Hematopoietic multipotent progenitor cell (in vitro differentiated cells): ENCODE data around the gene RMDN2. TPM values are rescaled to one million over a fixed set of nuclear protein-coding genes. Genes with fewer than 3 reads are reported as not detected.

Experiments
- DNase-seq, 3 donors: peaks; one replicate each; pipeline ENCODE4 v3.0.0-alpha.2; 2011 to 2015; ENCODE audit warnings: low read depth in 2 of 3, low spot score in 2 of 3
- total RNA-seq: library from RNA; depleted of rRNA; stranded (reverse); fragments of >200 nt; gene quantifications from one replicate; pipeline ENCODE4 v1.2.3, GENCODE V29; 2012

RMDN2 gene
- total RNA-seq, 1 donor: 1.1 TPM

DNA sequence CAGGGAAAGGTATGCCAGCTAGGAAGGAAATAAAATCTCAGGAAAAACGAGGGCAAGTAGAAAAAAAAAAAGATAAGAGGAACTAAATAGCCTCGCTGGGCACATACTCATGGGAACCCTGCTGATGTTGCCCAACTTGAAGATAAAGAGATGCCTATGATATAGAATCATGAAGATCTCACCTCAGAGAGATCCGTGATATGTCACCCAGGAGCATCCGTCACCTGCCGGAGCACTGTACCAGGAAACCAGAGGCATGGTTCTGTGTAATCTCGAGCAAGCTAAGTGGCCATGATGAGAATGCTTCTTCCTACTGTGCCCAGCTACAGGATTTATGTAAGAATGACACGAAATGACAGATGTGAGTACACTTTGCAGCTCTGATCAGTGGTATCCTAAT lies 110.9 kb downstream of the RMDN2 start:
- no peak for DNase-seq

DNA sequence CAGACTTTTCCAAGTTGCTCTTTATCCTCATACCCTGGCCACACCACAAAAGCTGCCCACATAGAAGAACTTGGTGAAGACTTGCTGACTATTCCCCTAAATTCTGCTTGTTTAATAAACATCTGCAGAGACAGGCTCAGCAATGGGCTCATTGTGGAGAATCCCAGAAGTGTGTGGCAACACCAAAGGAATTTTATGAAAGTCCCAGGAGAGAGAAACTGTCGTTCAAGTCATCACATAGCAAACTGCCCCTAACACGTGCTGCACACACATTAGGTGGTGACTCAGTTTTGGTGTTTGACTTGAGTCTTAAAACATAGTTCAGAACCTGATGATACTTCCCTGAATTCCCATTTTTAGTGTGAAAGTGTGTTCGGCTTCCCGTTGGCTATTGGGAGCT lies 112.2 kb downstream of the RMDN2 start:
- no peak for DNase-seq

DNA sequence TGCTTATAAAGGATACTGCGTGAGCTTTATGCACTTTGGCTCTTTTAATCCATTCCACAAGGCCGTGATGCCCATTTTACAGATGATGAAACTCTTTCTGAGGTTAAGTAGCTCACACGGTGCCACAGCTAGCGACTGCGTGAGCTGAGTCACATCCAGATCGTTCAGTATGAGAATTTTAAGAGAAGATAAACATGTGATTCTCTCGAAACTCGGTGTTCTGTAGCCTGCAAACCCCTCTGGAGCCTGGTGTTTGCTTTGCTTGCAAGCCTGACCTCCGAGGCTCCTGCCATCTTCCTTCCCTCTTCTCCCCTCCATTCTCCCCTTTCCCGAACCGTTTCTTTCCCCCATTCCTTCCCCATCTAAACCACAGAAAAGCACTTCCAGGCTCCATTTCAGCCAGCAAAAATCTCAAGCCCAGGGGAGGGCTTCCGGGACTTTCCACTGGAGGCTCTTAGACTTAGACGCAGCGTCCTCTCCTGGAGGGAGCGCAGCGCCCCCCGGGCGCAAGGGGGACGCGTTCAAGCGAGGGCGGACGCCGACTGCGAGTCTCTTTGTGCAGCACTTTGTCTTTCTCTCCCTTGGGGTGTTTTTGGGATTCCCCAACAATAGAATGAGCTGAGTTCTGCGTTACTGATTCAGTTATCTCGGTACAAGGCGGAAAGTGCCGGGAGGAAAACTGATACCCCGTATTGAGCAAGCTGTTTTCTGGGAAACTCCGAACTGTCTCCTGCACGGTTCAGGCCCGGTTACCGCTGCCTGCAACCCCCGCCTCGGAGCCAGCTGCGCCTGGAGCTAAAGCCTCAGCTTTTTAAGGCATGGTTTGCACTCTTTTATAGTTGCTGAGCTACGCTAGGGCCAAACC lies 112.9 kb downstream of the RMDN2 start:
- DNase-seq: peak in 1 of 3 donors; percentile 27

DNA sequence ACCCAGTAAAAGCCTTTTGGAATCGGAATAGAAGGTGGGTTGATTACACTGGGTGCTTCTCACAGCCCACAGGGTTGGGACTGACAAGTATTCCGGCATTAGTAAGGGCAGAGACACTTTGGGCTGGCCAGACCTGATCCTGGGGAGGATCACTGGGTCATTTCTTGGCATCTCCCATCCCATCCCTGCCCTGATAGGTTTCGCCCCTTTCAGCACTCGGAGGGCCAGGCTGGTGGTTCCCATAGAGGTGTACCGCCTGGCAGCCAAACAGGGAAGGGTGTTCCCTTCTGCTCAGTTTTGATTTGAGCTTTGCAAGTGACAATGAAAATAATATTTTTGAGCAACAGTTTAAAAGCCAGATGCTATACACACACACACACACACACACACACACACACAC lies 113.6 kb downstream of the RMDN2 start:
- no peak for DNase-seq

DNA sequence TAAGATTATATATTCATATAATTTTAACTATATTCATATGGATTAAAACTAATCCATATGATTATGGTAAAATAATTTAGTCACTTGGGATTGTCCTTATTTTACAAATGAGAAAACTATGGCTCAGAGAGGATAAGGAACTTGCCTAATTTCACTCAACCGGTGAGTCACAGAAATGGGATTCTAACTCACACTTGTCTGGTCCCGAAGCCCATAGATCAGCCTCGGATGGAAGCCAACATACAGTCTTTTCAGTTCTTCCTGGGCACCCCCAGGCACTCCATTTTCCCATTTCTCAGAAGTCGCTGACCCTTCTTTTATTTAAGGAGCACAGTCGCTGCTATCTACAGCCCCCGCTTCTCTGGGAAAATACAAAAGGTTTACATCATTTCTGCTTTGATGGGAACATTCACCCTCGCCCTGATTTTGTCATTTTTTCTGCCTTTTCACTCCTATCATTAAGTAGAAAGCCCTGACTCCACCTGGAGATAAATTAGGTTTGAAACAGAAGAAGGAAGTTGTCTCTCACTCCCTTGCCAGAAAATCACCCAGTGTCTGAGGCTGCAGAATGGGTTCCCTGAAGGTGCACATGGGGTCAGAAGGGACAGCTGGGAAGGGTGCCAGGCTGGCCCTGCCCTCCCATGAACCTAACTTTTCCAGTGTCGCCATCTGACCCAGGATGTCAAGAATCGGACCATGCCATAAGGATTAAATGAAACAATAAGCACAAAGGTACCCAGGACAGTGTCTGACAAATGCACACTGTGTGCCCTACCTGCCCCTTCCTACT lies 114.2 kb downstream of the RMDN2 start:
- DNase-seq: no peak

DNA sequence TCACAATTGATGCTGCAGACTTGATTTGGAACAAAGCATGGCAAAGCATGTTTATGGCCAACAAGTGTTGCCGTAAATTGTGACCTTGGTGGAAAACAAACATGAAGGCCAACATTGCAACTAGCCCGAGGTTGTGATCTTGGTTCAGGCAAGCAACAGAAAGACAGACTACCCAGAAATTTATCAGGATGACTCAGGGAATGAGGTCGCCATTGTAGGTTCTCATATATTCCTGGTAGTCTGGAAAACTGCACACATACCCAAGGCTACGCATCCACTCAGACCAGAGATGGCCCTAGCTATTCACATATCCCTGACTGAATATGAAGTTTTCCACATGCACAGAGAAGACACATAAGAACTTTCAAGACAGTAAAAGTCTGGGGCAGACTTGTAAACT lies 120.7 kb downstream of the RMDN2 start:
- DNase-seq: no peak

DNA sequence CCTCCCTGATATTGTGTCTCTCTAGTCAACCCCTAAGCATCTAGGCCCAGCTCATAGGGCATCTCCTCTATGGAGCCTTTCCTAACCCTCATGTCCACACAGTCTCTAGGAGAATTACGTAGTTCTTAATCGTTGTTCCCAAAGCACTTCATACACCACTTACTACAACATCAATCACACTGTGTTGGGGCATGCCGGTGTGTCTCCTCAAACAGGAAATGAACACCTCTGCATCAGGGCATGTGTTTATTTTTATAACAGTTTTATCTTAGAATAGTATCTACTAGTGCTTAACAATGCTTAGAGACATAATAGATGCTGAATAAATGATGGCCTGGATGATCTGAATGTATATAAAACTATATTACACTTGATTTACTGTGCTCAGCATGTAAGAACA lies 131.1 kb downstream of the RMDN2 start:
- DNase-seq: no peak

DNA sequence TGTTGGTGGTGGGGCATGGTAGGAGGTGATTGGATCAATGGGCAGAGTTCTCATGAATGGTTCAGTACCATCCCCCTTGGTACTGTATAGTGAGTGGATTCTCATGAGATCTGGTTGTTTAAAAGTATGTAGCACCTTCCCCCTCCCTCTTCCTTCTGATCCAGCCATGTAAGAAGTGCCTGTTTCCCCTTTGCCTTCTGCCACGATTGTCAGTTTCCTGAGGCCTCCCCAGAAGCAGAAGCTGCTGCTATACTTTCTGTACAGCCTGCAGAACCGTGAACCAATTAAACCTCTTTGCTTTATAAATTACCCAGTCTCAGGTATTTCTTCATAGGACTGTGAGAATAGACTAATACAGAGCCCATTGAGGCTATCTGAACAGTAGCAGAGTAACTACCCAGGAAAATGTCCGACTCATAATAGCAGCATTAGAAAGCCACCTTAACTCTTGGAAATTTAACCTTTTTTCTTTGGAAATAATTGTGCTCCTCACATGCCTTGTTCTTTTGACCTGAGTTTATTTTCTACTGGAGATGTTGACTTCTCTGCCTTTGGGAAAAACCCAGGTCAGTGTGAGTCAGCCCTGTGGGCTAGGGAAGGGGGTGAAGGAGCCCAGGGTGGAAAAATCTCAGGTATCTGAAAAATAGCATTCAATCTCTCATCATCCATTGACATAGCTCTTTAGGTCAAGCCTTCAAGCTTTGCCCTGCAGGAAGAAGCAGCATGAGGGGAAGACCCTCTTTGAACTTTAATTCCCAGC lies 132.7 kb downstream of the RMDN2 start:
- no peak for DNase-seq

DNA sequence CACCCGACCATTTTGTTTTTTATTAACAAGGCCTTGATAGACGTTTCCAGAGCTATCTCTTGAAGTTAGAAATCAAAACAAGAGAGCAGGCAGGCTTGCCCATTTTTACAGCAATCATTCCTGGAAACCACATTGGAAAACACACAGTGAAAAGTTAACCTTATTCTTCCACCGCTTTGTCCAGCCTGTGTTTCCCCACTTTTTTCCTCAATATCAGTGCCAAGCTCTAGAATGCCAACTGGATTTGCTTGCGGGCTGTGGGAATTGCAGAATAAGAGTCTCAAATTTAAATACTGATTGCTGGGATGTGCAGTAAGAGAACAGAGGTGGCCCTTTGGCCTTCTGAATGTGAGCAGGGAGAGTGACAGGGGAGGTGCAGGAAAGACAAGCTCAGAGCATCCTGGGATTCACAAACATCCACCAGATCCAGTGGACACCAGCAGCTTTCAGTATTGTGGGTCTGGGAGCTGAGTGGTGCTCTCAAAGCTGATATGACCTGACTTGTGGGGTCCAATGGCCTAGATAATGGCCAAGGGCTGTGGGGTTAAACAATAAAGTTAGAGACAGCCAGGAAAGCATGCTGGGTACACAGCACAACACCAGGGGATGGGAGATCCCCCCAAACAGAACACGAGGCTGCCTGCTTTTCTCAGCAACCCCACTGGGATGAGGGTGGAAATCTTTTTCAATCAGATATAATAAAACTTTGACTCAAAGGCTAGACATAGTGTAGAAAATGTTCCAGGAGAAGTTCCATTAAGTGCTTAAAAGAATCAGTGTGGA lies 135.3 kb downstream of the RMDN2 start:
- no peak for DNase-seq

DNA sequence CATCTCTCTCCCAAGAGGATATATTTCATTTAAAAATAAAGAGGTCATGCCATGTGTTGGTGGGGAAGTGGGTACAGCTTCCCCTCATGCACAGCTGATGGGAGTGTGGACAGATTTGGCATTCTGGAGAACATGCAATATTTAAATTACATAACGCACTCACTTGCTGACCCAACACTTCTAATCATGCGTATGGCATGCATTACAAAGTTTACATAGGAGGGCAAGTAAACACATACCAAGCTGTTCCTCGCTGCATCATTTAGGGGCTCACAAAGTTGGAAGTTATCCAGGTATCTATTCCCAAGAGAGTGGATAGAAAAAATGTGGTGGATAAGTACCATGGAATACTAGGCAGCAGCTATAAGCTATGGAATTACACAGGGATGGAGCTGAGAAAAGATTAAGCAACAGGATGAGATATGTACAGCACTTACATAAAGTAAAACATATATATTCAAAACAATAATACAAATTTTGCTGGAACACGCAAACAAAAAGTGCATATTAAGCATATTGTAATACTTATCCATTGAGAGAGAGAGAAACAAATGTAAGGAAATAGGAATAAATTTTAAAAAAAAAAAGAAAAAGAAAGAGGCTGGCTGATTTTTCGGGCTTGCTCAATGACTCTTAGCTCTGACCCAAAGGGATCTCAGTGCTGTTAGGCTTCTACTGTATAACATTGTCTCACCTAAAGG lies 139.9 kb downstream of the RMDN2 start:
- no peak for DNase-seq

DNA sequence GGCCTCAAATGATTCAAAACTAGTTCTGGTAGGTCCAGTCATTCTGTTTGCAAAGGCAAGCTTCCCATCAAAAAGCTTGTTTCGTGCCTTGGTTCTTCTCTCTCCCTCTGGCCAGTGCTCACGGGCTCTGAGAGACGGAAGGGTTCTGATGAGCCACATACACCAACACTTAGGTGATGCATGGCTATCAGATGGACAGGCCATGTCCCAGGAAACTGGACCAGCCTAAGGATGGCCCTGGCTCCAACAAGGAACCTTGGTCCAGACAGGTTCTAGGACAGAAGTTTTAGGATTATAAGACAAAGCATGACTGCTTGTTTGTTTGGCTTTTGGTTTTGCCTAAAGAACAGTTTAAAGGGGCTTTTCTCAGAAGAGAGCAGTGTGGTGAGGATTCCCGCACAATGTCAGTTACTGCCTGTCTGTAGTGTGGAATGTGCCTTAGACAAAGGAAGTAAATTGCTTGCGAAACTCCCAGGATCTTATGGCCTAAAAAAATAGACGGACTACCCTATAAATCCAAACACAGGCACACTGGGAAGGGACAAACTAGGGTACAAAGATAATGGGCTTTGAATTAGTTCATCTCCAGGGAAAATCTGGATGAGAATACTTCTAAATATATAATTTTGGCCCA lies 140.5 kb downstream of the RMDN2 start:
- no peak for DNase-seq

DNA sequence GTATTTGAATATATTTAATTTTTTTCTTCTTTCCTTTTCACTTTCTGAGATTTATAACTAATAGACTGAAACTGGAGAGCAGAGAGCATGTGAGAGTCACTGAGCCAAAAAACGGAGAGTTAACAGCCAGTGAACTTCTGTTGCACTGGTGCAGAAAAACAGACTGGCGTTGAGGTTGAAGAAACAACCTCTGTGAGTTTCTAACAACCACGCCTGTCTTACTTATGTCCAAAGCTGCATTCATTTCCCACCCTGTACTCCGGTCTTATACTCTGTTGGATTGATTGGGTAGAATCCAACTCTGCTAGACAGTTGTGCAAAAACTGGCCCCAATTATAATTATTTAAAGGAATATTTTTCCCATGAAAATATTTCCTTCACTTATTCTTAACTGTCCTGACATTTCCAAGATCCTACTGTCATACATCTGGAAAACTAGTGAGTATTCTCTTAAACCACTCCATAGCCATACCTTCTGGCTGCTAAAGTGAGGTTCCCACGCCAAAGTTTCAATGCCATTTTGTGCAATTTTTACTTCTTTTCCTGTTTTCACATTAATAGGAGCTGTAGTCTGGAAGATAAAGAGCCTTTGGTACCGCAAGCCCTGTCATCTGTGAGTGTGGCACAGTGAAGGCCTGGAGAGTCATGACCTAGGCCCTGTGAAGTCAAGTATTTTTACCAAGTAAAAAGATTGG lies 141.5 kb downstream of the RMDN2 start:
- DNase-seq: no peak

Other genes with a start within 250 kb of the RMDN2 start
- 2.7 TPM for gene CYP1B1, start 150.9 kb downstream of the RMDN2 start, total RNA-seq